Islet precursor cell (in vitro differentiated cells): ENCODE data around the gene WLS.
"Not testable (repeated sequence)": the region's sequence is repeated elsewhere in the genome, so short reads cannot be mapped to it uniquely, and the experiment has no call there.

Experiments used
- DNase-seq: peaks from one replicate; pipeline ENCODE4 v3.0.0-alpha.2; 2018

Gene WLS

GRCh38 chr1:68197891-68198290 lies 34.4 kb downstream of the WLS start:
- DNase-seq: no peak

GRCh38 chr1:68197461-68197860 lies 34.9 kb downstream of the WLS start:
- DNase-seq: no peak

- DNase-seq: no peak
These were observed 35.6 kb downstream of the WLS start for GRCh38 chr1:68196676-68197075.

- no peak for DNase-seq
These were observed 40.6 kb downstream of the WLS start for GRCh38 chr1:68191717-68192116.

- DNase-seq: no peak
These were observed 43.5 kb downstream of the WLS start for GRCh38 chr1:68188644-68189340.

- DNase-seq: no peak
These were observed 44.2 kb downstream of the WLS start for GRCh38 chr1:68188060-68188538.

- DNase-seq: peak; percentile 61
These were observed 46.6 kb downstream of the WLS start for GRCh38 chr1:68185743-68186142.

- DNase-seq: no peak
These were observed 48.4 kb downstream of the WLS start for GRCh38 chr1:68183895-68184294.

- DNase-seq: no peak
These were observed 51.2 kb downstream of the WLS start for GRCh38 chr1:68181165-68181556.

GRCh38 chr1:68180441-68181164 lies 51.7 kb downstream of the WLS start:
- DNase-seq: no peak

- no peak for DNase-seq
These were observed 53.4 kb downstream of the WLS start for GRCh38 chr1:68178821-68179490.

GRCh38 chr1:68175621-68176398 lies 56.5 kb downstream of the WLS start:
- no peak for DNase-seq

- DNase-seq: no peak
These were observed 57.6 kb downstream of the WLS start for GRCh38 chr1:68174738-68175113.

GRCh38 chr1:68173936-68174737 lies 58.2 kb downstream of the WLS start:
- no peak for DNase-seq

- no peak for DNase-seq
These were observed 58.9 kb downstream of the WLS start for GRCh38 chr1:68173283-68173935.

GRCh38 chr1:68171795-68172194 lies 60.5 kb downstream of the WLS start:
- DNase-seq: not testable (repeated sequence)

- no peak for DNase-seq
These were observed 63.7 kb downstream of the WLS start for GRCh38 chr1:68168545-68169171.

GRCh38 chr1:68167211-68167610 lies 65.1 kb downstream of the WLS start:
- DNase-seq: no peak

GRCh38 chr1:68166348-68166747 lies 66.0 kb downstream of the WLS start:
- no peak for DNase-seq

GRCh38 chr1:68165665-68166064 lies 66.7 kb downstream of the WLS start:
- no peak for DNase-seq

- no peak for DNase-seq
These were observed 67.4 kb downstream of the WLS start for GRCh38 chr1:68164918-68165317.
